GM23338 (cell line): Measurements from ENCODE around the gene KLC1.

Experiments used
- EZH2 ChIP-seq: fragments of 200-600 bp; sonication (generic); IDR thresholded peaks from one replicate; pipeline ENCODE4 v1.8.0; 2017; ENCODE audit warnings: antibody characterized with exemption, mild to moderate bottlenecking, low read depth; ENCODE audit not compliant: unreplicated experiment
- POLR2AphosphoS5 ChIP-seq: IDR thresholded peaks from 2 replicates; pipeline ENCODE4 v1.6.1; 2016; ENCODE audit warnings: antibody characterized with exemption, low read depth
- REST ChIP-seq: IDR thresholded peaks from one replicate; pipeline ENCODE4 v1.6.1; 2018; ENCODE audit warnings: antibody characterized with exemption; ENCODE audit not compliant: unreplicated experiment
- TF ChIP-seq, protein P1 (sequence below), 2 experiments: fragments of 200-600 bp in 1 of 2; sonication (generic) in 1 of 2; conservative IDR thresholded peaks; 2 replicates each; pipeline versions ENCODE4 v1.5.1 to v1.6.1; 2016 to 2017; ENCODE audit warnings: antibody characterized with exemption in 2 of 2, low read depth in 2 of 2, mild to moderate bottlenecking in 2 of 2, moderate library complexity in 1 of 2
- TF ChIP-seq, protein P2 (sequence below): IDR thresholded peaks from 2 replicates; pipeline ENCODE4 v1.6.1; 2016; ENCODE audit warnings: antibody characterized with exemption

DNA sequence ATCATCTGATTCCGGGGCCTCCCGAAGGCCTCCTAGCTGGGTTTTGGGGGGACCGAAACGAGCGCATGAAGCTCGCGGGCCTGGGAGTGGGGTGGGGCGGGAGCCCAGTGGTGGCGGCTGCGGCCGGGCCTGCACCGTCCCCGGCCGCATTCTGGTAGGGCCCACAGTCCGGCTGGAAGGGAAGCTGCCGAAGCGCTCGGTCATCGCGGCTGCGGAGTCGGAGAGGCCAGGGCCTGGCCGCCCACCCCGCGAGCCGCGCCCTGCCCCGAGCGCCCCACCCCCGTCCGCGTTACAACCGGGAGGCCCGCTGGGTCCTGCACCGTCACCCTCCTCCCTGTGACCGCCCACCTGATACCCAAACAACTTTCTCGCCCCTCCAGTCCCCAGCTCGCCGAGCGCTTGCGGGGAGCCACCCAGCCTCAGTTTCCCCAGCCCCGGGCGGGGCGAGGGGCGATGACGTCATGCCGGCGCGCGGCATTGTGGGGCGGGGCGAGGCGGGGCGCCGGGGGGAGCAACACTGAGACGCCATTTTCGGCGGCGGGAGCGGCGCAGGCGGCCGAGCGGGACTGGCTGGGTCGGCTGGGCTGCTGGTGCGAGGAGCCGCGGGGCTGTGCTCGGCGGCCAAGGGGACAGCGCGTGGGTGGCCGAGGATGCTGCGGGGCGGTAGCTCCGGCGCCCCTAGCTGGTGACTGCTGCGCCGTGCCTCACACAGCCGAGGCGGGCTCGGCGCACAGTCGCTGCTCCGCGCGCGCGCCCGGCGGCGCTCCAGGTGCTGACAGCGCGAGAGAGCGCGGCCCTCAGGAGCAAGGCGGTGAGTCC lies at the start of gene KLC1:
- TF ChIP-seq, protein P1, sequence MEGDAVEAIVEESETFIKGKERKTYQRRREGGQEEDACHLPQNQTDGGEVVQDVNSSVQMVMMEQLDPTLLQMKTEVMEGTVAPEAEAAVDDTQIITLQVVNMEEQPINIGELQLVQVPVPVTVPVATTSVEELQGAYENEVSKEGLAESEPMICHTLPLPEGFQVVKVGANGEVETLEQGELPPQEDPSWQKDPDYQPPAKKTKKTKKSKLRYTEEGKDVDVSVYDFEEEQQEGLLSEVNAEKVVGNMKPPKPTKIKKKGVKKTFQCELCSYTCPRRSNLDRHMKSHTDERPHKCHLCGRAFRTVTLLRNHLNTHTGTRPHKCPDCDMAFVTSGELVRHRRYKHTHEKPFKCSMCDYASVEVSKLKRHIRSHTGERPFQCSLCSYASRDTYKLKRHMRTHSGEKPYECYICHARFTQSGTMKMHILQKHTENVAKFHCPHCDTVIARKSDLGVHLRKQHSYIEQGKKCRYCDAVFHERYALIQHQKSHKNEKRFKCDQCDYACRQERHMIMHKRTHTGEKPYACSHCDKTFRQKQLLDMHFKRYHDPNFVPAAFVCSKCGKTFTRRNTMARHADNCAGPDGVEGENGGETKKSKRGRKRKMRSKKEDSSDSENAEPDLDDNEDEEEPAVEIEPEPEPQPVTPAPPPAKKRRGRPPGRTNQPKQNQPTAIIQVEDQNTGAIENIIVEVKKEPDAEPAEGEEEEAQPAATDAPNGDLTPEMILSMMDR (conservative IDR thresholded peaks at IDR 0.05; ENCODE audit: low read depth in 2 of 2), result no peak
- peak; percentile 89 for TF ChIP-seq POLR2AphosphoS5
- TF ChIP-seq, protein P2, sequence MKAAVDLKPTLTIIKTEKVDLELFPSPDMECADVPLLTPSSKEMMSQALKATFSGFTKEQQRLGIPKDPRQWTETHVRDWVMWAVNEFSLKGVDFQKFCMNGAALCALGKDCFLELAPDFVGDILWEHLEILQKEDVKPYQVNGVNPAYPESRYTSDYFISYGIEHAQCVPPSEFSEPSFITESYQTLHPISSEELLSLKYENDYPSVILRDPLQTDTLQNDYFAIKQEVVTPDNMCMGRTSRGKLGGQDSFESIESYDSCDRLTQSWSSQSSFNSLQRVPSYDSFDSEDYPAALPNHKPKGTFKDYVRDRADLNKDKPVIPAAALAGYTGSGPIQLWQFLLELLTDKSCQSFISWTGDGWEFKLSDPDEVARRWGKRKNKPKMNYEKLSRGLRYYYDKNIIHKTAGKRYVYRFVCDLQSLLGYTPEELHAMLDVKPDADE, result peak; percentile 50; the same call in 1 of the 2 replicates
- no peak for TF ChIP-seq EZH2
- no peak for TF ChIP-seq REST
